Islet precursor cell (in vitro differentiated cells): ENCODE data around the gene ADRA2B.

Experiments used
- DNase-seq: peaks from one replicate; pipeline ENCODE4 v3.0.0-alpha.2; 2018

The ADRA2B gene

GRCh38 chr2:96115631-96116423 lies 544 bp downstream of the ADRA2B start:
- no peak for DNase-seq

GRCh38 chr2:96114903-96115581 lies 1.3 kb downstream of the ADRA2B start:
- DNase-seq, result no peak

GRCh38 chr2:96114546-96114902 lies 1.8 kb downstream of the ADRA2B start:
- DNase-seq, result no peak

- no peak for DNase-seq
Measured at GRCh38 chr2:96113951-96114350, 2.4 kb downstream of the ADRA2B start.

- no peak for DNase-seq
Measured at GRCh38 chr2:96113367-96113677, 3.0 kb downstream of the ADRA2B start.

- no peak for DNase-seq
Measured at GRCh38 chr2:96112501-96113366, 3.6 kb downstream of the ADRA2B start.

GRCh38 chr2:96111823-96112500 lies 4.4 kb downstream of the ADRA2B start:
- DNase-seq, result no peak

- DNase-seq, result no peak
Measured at GRCh38 chr2:96111257-96111640, 5.1 kb downstream of the ADRA2B start.

- DNase-seq, result no peak
Measured at GRCh38 chr2:96110621-96111256, 5.6 kb downstream of the ADRA2B start.

GRCh38 chr2:96109931-96110511 lies 6.3 kb downstream of the ADRA2B start:
- DNase-seq, result no peak

- no peak for DNase-seq
Measured at GRCh38 chr2:96109361-96109680, 7.0 kb downstream of the ADRA2B start.

- no peak for DNase-seq
Measured at GRCh38 chr2:96108541-96109360, 7.6 kb downstream of the ADRA2B start.

- no peak for DNase-seq
Measured at GRCh38 chr2:96108151-96108540, 8.2 kb downstream of the ADRA2B start.

GRCh38 chr2:96107708-96108065 lies 8.7 kb downstream of the ADRA2B start:
- DNase-seq, result no peak

- DNase-seq, result no peak
Measured at GRCh38 chr2:96106991-96107707, 9.2 kb downstream of the ADRA2B start.

- peak; percentile 20 for DNase-seq
Measured at GRCh38 chr2:96105994-96106715, 10.2 kb downstream of the ADRA2B start.

GRCh38 chr2:96105152-96105915 lies 11.0 kb downstream of the ADRA2B start:
- peak; percentile 35 for DNase-seq

- no peak for DNase-seq
Measured at GRCh38 chr2:96104487-96104861, 11.9 kb downstream of the ADRA2B start.

- no peak for DNase-seq
Measured at GRCh38 chr2:96103761-96104486, 12.4 kb downstream of the ADRA2B start.
